GM19023 (cell line): ENCODE data around the gene CAMSAP2.

Experiments used
- ATAC-seq: cut with Tn5 transposase; IDR thresholded peaks from one replicate; pipeline ENCODE4 v1.9.1; 2021; ENCODE audit warnings: mild to moderate bottlenecking, moderate library complexity; ENCODE audit not compliant: unreplicated experiment

CAMSAP2 gene

DNA sequence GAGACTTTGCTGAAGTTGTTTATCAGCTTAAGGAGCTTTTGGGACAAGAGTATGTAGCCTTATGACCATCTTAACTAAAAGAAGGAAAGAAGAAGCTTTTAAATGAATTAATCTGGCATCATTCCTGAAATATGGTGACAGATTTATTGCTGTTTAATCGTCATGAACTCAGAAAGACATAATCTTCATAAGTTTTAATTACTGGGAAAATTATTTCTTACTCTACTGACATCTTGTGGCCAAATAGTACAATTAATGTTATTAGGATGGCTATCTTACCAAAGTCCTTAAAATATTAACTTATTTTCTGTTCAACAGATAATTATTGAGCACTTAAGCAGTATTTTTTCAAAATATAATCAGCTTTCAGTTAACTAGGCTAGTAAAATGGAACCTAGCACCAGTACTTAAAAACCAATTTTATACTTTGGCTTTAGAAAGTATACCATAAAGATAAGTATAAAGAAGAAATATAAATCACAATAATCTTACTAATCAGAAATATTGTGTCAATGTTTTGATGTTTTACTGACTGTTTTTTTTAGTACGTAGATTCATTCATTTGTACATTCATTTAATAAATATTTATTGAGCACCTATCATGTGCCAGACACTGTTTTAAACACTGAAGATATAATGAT lies 99.4 kb downstream of the CAMSAP2 start:
- ATAC-seq = no peak

DNA sequence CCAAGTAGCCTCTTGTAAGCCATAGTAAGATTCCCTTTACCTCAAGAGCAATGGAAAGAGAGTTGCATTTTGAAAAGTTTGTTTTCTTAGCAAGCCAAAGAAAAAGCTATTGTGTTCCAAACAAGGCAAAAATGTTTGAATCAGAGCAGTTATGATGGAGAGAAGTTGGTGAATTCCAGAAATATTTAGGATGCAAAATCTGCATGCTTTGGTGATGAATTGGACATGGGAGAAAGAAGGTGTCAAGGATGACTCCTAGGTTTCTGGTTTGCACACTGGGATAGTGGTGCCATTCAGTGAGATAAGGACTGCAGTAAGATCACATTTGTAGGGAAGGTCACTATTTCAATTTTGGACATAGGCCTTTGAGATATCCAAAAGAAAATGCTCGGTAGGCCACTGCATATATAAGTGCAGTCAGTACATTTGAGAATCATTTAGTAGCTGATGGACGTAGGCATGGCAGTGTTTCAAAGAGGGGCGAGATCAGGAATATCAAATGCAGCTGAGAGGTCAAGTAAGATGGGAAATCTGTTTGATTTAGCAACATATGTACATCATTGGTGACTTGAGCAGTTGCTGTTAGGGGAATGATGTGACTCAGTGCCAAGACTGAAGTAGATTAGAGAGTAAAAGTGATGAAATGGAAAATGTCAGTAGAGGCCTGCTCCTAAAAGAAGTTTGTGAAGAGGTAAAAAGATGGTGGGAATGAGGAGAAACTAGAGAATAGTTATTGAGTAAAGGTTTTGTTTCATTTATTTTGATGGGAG lies 100.2 kb downstream of the CAMSAP2 start:
- ATAC-seq = no peak

DNA sequence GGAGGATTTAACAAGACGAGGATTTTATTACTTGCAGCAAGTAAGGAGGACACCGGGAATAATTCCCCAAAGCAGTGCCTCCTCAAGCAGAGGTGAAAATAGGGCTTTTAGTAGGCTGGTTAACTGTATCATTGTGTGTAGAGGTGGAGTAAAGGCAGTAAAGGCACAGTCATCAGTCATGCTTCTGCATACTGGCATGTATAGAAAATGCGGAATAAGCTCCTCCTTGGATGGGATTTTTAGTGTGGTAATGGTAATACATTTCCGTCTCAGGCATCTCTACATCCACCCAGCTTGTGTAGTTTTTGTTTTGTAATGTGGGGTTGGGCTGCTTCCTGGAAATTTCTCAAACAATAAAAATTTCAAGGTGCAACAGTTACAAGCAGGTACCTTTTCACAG lies 106.7 kb downstream of the CAMSAP2 start:
- no peak for ATAC-seq

DNA sequence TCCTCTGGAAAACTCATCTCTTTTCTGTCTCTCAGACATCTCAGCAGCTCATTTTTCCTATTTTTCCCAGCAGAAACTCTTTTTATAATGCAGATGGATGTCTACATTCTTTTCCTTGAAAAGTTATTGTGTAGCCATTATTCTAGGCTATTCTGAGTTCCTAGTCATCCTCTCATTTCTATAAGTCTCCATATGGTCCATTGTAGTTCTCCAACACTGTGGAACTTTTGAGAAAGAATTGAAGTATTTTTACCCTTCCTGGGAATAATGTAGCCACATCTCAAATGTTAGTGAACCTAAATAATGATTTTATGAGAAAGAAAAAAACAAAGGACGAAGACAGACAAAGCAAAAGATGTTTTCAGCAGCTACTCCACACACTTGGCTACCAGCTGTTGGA lies 107.7 kb downstream of the CAMSAP2 start:
- ATAC-seq = no peak

DNA sequence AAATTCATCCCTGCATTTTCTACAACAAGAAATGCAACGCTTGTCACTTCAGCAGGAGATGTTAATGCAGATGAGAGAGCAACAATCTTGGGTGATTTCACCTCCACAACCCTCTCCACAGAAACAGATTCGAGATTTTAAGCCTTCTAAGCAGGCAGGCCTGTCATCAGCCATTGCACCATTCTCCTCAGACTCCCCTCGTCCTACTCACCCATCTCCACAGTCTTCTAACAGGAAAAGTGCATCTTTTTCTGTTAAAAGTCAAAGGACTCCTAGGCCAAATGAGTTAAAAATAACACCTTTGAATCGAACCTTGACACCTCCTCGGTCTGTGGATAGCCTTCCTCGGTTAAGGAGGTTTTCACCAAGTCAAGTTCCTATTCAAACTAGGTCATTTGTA lies 110.7 kb downstream of the CAMSAP2 start:
- ATAC-seq = no peak

GRCh38 chr1:200850554-200850953 lies 111.9 kb downstream of the CAMSAP2 start:
- no peak for ATAC-seq

- no peak for ATAC-seq
These were observed 118.1 kb downstream of the CAMSAP2 start for GRCh38 chr1:200856716-200857357.

DNA sequence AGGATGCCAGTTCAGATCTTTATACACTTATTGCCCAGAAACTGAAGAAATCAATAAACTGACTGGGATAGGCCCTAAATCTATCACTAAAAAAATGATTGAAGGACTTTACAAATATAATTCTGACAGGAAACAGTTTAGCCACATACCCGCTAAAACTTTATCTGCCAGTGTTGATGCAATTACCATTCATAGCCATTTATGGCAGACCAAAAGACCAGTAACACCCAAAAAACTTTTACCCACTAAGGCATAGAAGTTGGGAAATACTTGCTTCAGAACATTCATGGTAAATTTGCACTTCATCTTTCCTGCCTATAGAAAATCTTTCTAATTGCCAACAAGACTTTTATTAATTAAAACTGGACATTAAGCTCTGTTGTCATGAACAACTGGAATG lies 119.1 kb downstream of the CAMSAP2 start:
- ATAC-seq = no peak

DNA sequence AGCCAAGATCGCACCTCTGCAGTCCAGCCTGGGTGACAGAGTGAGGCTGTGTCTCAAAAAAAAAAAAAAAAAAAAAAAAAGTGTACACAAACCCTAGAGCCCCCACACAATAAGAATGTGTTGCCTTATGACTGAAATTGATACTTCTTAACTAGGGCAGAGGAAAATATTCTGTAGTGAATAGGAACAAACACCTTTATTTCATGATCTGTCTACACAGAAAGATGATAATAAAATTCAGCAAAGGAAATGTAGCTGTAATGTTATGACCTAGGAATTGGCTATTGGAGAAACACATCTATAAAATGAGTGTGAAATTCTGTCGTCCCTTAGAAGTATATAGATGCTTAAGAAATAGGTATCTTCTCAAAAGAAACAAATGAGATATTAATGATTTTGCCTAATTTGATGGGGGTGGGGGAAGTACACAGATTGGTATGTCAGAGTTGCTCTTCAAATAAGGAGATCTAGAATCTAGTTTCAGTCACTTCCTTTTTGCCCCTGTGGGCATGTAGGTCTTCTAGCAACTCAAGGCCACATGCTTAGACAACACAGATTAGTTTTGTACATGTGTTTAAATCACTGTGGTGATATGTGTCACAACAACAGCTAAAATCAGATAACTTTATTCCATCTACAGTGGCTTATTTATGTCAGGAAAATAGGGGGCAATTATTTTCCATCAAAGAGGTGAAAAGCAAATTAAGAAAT lies 123.4 kb downstream of the CAMSAP2 start:
- no peak for ATAC-seq

DNA sequence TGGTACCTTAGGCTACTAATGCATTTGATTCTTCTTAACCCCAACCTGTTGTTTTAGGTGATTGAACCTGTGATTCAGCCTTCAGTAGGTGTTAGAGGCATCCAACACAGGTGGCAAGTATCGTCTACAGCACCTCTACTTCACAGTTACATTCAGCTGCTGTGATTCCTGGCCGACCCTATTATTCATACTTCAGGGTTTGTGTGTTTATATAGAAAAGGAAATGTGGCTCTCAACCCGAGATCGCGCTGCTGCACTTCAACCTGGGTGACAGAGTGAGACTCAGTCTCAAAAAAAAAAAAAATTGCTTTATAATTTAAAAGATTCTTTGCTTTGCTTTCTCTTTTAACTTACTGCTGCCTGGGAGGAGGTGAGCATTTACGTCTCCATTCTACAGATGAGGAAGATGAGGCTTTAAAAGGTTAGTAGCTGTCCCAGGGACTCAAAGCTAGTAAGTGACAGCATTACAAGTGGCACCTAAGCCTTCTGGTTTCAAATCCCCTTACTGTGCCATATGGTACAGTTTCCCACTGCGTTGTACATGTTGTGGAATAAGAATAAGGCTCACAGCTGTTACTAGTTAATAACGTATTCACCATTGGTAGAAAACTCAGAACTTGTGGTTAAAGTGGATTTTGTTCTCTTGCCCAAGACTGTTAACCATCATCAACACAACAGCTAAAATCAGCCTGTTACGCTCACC lies 124.2 kb downstream of the CAMSAP2 start:
- no peak for ATAC-seq

DNA sequence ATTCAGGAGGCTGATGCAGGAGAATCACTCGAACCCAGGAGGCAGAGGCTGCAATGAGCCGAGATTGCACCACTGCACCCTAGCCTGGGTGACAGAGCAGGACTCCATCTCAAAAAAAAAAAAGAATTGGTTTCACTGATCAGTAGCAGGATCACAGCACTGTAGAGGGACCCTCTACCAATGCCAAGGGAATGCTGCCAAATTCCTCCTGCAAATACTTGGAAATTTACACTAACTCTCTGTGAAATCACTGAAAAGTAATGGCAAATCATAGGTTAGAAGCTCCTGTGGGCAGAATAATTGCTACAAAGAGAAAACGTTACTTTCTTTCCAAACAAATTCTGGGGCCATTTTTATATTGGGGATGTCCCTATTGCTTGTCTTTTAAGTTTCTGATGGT lies 127.4 kb downstream of the CAMSAP2 start:
- ATAC-seq = no peak

DNA sequence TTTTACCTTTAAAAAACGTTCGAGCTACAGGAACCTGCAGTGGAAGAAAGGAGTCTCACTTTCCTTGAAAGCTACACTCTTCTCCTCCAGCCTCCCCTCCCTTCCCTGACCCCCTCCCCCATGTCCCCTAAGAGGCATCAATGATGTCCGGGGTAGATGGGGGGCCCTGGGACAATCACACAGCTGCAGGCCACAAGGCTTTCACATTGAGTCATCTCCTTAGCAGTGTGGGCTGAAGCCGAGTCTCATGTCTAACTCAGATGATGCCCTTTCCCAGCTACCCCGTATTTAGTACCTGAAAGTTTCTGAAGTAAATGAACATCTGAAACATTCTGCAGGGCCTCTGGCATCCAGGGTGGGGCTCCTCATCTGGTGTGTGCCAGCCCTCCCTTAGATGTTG lies 127.8 kb downstream of the CAMSAP2 start:
- peak; percentile 81 for ATAC-seq

DNA sequence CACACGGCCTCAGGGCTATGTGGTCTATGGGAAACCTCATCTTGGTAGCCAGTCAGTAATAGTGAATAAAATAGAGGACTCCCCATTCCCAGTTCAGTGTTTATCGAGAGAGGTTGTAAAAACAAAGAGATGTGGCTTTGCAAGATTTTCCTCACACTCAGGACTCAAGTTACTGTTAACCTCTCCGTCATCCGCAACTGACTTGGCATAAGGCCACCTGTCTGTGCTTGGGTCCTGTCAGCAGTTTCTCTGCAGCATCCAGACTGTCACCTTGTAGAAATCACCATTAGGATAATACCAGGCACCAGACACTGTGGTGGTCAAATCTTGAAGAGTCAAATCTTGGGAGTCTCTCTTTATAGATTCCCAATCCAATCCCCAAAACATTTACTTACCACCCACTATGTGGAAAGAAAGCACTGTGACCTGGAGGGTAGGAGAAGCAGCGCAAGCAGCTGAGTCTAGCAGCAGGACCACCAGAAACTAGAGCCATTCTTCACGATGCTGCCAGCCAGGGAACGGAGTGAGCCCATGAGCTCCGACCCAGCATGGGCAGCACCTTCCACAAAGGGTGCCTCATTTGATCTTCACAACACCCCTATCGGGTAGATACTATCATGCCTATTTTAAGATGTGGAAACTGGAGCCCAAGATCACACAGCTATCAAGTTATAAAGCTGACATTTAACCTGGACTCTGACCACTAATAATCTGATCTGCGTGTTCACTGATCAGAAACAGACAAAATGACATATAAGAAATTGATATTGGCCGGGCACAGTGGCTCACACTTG lies 128.5 kb downstream of the CAMSAP2 start:
- ATAC-seq = no peak

DNA sequence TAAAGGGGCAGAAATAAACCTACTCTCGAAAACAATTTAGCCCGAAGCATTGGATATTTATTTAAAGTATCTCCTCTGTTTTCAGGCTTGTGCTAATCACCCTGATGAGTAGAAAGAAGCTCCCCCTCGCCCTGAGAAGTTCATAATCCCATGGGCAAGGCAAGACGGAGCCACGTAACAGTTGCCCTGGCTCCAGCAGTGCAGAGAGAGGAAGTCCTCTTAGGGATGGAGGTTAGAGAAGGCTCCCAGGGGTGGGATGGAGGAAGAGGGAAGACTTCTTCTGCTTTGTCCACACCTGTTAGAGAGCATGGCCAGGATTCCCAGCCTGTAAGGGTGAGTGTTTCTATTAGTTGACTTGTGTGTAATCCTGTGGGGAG lies 130.7 kb downstream of the CAMSAP2 start:
- ATAC-seq = no peak

- peak; percentile 52 for ATAC-seq
These were observed 131.2 kb downstream of the CAMSAP2 start for GRCh38 chr1:200869753-200870391.

DNA sequence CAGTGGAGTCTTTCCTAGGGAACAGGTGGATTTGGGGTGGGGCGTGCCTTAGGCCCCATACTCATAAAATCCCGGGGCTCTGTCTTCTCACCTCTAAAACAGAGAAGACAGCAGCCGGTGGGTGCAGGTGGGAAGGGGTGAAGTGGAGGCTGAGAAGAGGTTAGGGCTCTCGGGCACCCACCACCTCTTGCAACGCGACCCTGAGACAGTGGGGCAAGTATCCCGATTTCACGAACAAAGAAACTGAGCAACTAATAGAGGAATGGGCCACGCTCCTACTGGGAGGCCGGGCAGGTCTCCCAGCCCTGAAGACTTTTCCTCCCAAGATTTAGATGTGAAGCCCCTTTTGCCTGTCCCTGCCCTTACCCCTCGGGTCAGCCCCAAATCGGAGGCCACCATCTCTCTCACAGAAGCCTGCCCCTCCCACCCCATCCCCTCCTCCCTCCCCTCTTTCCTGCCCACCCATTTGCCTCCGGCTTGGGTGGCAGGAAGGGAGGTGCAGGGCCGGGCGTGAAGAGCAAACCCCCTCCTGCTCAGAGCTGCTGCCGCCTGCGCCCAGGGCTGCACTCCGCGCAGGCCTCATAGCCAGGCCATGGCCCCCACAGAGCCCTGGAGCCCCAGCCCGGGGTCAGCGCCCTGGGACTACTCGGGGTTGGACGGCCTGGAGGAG lies 133.9 kb downstream of the CAMSAP2 start, which contains the start of gene GPR25:
Gene GPR25 (plus strand): TSS at position 536 of the 670 bp plus-strand sequence. CDS start 57 bp downstream, at position 593.
- no peak for ATAC-seq

DNA sequence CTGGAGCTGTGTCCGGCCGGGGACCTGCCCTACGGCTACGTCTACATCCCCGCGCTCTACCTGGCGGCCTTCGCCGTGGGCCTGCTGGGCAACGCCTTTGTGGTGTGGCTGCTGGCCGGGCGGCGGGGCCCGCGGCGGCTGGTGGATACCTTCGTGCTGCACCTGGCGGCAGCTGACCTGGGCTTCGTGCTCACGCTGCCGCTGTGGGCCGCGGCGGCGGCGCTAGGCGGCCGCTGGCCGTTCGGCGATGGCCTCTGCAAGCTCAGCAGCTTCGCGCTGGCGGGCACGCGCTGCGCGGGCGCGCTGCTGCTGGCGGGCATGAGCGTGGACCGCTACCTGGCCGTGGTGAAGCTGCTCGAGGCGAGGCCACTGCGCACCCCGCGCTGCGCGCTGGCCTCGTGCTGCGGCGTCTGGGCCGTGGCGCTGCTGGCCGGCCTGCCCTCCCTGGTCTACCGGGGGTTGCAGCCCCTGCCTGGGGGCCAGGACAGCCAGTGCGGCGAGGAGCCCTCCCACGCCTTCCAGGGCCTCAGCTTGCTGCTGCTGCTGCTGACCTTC lies 134.5 kb downstream of the CAMSAP2 start:
- ATAC-seq = no peak

DNA sequence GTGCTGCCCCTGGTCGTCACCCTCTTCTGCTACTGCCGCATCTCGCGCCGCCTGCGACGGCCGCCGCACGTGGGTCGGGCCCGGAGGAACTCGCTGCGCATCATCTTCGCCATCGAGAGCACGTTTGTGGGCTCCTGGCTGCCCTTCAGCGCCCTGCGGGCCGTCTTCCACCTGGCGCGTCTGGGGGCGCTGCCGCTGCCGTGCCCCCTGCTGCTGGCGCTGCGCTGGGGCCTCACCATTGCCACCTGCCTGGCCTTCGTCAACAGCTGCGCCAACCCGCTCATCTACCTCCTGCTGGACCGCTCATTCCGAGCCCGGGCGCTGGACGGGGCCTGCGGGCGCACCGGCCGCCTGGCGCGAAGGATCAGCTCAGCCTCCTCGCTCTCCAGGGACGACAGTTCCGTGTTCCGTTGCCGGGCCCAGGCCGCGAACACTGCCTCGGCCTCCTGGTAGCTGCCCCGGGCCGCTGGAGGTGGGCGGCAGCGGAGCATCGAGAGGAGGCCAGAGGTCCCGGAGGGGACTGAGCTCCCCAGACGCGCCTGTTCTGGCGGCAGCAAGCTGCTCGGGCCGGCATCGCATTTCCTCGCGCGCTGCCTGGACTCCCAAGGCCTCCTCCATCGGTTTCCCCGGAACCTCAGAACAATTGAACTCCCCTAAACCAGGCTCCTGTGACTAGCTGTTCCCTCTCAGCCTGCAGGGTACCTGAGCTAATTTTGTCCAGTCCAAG lies 135.1 kb downstream of the CAMSAP2 start:
- no peak for ATAC-seq
